8988T (cell line): ENCODE measurements around the gene C2orf68.
A peak's percentile ranks its signal among the peaks of the same experiment; 100 is the strongest.
"Not testable (repeated sequence)": the region's sequence is repeated elsewhere in the genome, so short reads cannot be mapped to it uniquely, and the experiment has no call there.

ENCODE experiments used
- DNase-seq: peaks from one replicate; pipeline ENCODE4 v3.0.0; 2011

C2orf68 gene, protein sequence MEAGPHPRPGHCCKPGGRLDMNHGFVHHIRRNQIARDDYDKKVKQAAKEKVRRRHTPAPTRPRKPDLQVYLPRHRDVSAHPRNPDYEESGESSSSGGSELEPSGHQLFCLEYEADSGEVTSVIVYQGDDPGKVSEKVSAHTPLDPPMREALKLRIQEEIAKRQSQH

DNA sequence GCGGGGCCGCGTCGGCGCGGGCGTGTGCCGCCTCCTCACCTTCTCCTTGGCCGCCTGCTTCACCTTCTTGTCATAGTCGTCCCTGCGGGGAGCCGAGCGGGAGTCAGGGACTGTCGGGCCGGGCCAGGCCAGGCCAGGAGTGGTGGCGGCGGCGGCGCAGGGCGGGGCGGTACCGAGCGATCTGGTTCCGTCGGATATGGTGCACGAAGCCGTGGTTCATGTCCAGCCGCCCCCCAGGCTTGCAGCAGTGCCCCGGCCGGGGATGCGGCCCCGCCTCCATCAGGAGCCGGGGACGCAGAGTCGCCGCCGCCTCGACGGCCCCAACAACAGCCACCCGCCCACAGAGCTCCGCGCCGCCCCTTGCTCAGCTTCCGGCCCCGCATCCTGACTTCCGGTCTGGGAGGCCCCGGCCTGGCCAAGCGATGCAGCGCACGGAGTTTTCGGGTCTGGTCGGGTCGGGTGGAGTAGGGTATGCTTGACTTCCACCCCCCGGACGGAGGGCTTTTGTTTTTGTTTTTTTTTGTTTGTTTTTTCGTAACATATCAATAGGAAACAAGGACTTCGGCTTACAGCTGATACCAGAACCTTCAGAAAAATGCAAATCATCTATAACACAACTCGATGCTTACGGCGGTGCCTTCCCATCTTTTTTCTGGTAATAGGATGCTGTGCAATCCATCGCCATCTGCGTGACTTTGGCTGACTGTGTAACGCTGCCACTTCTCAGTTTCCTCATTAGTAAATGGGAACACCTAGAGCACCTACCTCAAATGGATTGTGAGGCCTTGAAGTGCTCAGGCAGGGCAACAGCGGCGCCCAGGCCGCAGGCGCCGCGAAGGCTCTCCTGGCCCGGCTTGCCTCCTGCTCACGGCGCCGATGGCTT is at the start of gene C2orf68:
Gene C2orf68 (minus strand): TSS at position 362 of the 883 bp plus-strand sequence. CDS start 82 bp downstream, at position 280.
- peak; percentile 91 for DNase-seq

DNA sequence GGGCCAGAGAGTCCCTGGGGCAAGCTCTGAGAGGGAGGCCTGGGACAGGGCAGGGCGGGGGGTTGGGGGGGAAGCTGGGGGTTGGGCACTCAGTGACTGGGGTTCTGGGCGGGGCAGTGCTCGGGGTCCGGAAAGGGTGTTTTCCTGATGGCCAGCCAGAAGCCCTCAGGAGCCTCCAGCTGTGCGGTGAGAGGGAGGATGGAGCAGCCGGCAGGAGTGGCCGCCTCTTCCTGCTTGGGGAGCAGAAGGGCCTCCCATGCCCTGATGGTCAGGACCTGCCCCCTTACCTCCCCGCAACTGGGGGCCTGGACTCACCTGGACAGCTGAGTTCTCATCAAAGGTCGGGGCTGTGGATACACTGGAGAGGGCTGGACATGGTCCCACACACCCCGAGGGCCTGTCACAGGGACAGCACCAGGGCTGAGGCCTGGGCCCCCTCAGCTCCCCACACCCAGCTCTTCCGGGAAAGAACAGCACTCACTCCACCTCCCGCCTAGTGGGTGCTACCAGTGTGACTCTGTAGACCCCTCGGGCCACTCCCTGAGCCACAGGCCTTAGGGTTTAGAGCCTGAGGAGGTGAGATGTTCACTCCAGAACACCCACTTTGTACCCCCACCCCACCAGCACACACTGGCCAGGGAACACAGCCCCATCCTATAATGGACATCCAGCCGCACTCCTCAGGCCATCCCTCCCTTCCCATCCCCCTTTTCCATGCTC is 49.4 kb upstream of the C2orf68 start:
- no peak for DNase-seq

- no peak for DNase-seq
Measured at GRCh38 chr2:85660725-85661124, 48.9 kb upstream of the C2orf68 start.

- DNase-seq, result not testable (repeated sequence)
Measured at GRCh38 chr2:85660301-85660700, 48.4 kb upstream of the C2orf68 start.

GRCh38 chr2:85659324-85659981 is 47.6 kb upstream of the C2orf68 start:
- DNase-seq, result no peak

GRCh38 chr2:85657399-85657798 is 45.5 kb upstream of the C2orf68 start:
- not testable (repeated sequence) for DNase-seq

GRCh38 chr2:85656468-85656867 is 44.6 kb upstream of the C2orf68 start:
- no peak for DNase-seq

- DNase-seq, result no peak
Measured at GRCh38 chr2:85655961-85656417, 44.1 kb upstream of the C2orf68 start.

GRCh38 chr2:85653996-85654395 is 42.1 kb upstream of the C2orf68 start:
- DNase-seq, result no peak

GRCh38 chr2:85652056-85652455 is 40.2 kb upstream of the C2orf68 start:
- no peak for DNase-seq

GRCh38 chr2:85651097-85651496 is 39.2 kb upstream of the C2orf68 start:
- no peak for DNase-seq

DNA sequence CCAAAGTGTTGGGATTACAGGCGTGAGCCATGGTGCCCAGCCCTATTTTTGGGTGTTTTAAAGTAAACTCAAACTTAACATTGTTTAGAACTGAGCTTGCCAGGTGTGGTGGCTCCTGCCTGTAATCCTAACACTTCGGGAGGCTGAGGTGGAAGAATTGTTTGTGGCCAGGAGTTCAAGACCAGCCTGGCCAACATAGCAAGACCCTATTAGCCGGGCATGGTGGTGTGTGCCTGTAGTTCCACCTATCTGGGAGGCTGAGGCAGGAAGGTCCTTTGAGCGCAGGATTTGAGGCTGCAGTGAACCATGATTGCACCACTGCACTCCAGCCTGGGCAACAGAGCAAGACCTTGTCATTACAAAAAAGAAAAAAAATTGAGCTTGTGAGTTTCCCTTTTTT is 38.6 kb upstream of the C2orf68 start:
- no peak for DNase-seq

GRCh38 chr2:85649201-85650190 is 37.6 kb upstream of the C2orf68 start:
- DNase-seq, result no peak

- peak; percentile 46 for DNase-seq
Measured at GRCh38 chr2:85648619-85649018, 36.8 kb upstream of the C2orf68 start.

DNA sequence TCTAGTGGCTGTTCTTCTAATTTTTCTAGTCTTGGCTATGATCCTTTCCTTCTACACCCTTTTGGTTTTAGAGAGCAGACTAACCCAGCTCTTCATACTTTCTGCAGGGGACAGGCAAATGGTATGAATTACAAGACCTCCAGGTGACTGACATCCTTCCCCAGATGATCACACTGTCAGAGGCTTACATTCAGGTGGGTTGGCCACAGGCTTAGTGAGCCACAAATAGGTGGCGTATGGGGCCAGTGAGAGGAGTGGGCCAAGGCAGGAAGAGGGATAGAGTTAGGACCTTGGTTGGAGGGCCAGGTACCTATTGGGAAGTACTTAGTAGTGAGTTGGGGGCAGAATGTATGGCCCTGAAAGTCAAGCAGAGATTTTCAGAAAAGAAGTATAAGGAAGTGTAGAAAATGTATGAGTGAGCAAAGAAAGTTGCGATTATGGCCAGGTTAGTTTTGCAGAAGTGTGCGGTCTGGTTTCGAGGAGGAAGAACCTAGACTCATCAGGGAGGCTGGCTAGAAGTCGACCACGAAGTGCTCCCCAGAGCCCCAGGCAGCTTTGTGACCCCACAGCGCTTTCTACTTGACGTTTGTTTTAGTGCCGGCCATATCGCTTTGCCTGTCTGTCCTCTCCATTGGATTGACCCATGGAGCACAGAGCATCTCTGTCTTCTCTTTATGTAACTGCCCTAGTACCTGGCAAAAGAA is 36.1 kb upstream of the C2orf68 start:
- no peak for DNase-seq

- DNase-seq, result no peak
Measured at GRCh38 chr2:85646166-85646565, 34.3 kb upstream of the C2orf68 start.

DNA sequence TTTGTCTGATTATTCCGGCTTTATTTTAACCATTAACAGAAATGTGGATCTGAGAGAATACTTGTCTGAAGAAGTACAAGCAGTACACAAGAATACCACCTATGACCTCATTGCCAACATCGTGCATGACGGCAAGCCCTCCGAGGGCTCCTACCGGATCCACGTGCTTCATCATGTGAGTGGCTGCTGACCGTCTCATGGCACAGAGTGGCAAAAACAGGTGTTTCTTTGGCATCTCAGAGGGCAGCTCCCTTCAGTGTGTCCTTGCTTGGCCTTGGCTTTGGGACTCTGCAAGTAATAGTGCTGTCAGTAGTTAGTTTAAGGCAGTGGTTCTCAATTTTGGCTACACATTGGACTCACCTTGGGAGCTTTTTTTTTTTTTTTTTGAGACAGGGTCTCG is 33.0 kb upstream of the C2orf68 start:
- DNase-seq, result no peak

DNA sequence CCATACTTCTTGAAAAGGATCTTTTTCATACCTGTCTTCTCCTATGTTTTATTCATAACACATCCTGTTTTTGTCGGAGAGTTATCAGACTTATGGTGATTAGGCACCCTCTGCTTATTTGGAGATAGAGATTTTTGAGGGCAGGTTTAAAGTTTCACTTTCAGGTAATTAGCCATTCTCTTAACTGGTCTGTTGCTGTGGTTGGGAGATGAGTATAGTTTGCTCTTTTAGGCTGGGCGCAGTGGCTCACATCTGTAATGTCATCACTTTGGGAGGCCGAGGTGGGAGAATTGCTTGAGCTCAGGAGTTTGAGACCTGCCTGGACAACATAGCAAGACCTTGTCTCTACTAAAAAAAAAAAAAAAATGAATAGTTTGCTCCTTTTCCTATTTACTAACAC is 30.9 kb upstream of the C2orf68 start:
- no peak for DNase-seq

DNA sequence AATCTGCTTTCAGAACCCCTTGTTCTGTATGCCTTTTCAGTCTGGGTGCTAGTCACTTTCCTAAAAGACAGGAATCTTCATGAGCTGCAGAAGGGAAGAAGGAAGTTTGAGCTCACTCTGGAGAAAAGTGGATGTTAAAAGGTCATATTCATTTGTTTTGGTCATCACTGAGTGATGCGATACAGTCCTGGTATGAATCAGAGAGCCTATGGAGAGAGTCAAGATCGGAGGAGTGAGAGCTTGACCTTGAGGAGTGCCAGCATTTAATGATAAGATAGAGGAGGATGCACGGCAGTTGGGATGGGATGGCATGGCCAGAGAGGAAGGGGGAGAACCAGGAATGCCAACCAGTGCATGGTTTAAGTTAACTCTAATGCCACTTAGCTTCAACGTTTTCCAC is 23.8 kb upstream of the C2orf68 start:
- no peak for DNase-seq

DNA sequence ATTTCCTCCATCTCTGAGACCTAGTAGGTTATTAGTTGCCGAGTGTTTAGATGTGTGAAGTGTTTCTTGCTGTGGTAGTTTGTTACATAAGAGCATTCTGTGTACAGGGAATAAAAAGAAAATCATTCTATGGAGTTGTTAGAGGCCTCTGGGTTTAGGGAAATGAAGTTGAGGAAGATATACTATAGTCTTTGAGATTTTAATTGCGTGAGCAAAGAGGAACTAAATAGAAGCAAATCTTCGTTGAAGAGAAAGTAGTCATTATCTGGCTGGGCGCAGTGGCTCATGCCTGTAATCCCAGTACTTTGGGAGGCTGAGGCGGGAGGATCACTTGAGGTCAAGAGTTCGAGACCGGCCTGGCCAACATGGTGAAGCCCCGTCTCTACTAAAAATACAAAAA is 23.1 kb upstream of the C2orf68 start:
- no peak for DNase-seq

GRCh38 chr2:85631316-85631715 is 19.4 kb upstream of the C2orf68 start:
- DNase-seq, result no peak
